Heart right ventricle (tissue), 16 donors: ENCODE results near the gene POLN. TPM values are rescaled to one million over a fixed set of nuclear protein-coding genes. Genes with fewer than 3 reads are reported as not detected.
A peak's percentile ranks its signal among the peaks of the same experiment; 100 is the strongest.

Experiments
- ATAC-seq, 8 donors: fragments of 200-7000 bp; cut with Tn5 transposase; one replicate each; pipeline ENCODE4 v1.9.1; 2020; ENCODE audit warnings: mild to moderate bottlenecking in 8 of 8, moderate library complexity in 8 of 8, moderate number of reproducible peaks in 1 of 8
- DNase-seq, 2 donors: peaks; one replicate each; pipeline ENCODE4 v3.0.0-alpha.2; 2020
- H3K27ac ChIP-seq, 10 donors: fragments of 200-600 bp; sonication (generic) in 2 of 10; one replicate each; pipeline versions ENCODE4 v1.5.0 to v1.8.0; 2020 to 2022; ENCODE audit warnings: mild to moderate bottlenecking in 3 of 10
- H3K27me3 ChIP-seq, 7 donors: fragments of 200-600 bp; one replicate each; pipeline ENCODE4 v1.8.0; 2021 to 2022; ENCODE audit warnings: mild to moderate bottlenecking in 2 of 7
- H3K36me3 ChIP-seq, 9 donors: fragments of 200-600 bp; sonication (generic) in 1 of 9; one replicate each; pipeline versions ENCODE4 v1.5.0 to v1.8.0; 2020 to 2022; ENCODE audit warnings: mild to moderate bottlenecking in 2 of 9
- H3K4me1 ChIP-seq, 9 donors: fragments of 200-600 bp; sonication (generic) in 1 of 9; one replicate each; pipeline versions ENCODE4 v1.5.0 to v1.8.0; 2020 to 2022; ENCODE audit warnings: mild to moderate bottlenecking in 4 of 9
- H3K4me3 ChIP-seq, 10 donors: fragments of 200-600 bp; sonication (generic) in 2 of 10; one replicate each; pipeline versions ENCODE4 v1.5.0 to v1.8.0; 2020 to 2022; ENCODE audit warnings: mild to moderate bottlenecking in 7 of 10, moderate library complexity in 2 of 10
- H3K9me3 ChIP-seq, 11 donors: fragments of 200-600 bp in 10 of 11; sonication (generic) in 2 of 11; one replicate each; pipeline versions ENCODE4 v1.5.0 to v1.8.0; 2013 to 2022; ENCODE audit warnings: mild to moderate bottlenecking in 2 of 11, control low read depth in 1 of 11, moderate library complexity in 1 of 11
- CTCF ChIP-seq, 9 donors: fragments of 200-600 bp; sonication (generic) in 2 of 9; IDR thresholded peaks; one replicate each; pipeline versions ENCODE4 v1.5.0 to v1.8.0; 2021 to 2022; ENCODE audit warnings: antibody characterized with exemption in 9 of 9, mild to moderate bottlenecking in 5 of 9, moderate library complexity in 1 of 9
- WGBS, 2 donors: extraction: QIAGEN DNeasy Blood & Tissue Kit; methylation state at CpG; one replicate each; pipeline ENCODE4 v1.1.7; 2013; ENCODE audit warnings: inconsistent platforms in 1 of 2; 5-methylcytosine and 5-hydroxymethylcytosine counted together
- intact Hi-C, 10 donors: fragments of 100-400 bp; cut with DNase I; formaldehyde crosslinking; loops; one replicate each; pipeline versions ENCODE4 v1.11.1 to v1.14.2; 2022
- polyA plus RNA-seq, 2 donors: library from polyadenylated mRNA; stranded (reverse); fragments of 200-250 nt; gene quantifications; one replicate each; pipeline ENCODE4 v1.2.3, GENCODE V29; 2013
- total RNA-seq, 10 donors: library from RNA; stranded (reverse); fragmentation: NEBNext Ultra II Directional in 3 of 10; extraction: Animal tissue kit (Norgen Biotek cat#: 25700) in 3 of 10; gene quantifications; one replicate each; pipeline versions ENCODE4 v1.2.1 to v1.2.4, GENCODE V29; 2021 to 2023
- donor health status: Arrhythmogenic right ventricular cardiomyopathy.
- donor health status: ischemic (EF 13 %, LVEDD 7.1; RV severe dilation, severe dysfunction).
- donor health status: healthy with polysubstance abuse.
- donor health status: DM: no; HTN: yes; CAD: no.
- donor health status: DM: no; HTN: no; CAD: no.
- donor health status: ischemic (EF 25% LVEDD 6.9; RV normal size, moderate dysfunction).
- donor health status: ischemic (EF 25% LVEDD 5.7; RV mildly dilated, moderate dysfunction).
- donor health status: healthy.
- donor health status: DM: yes; HTN: yes; CAD: no.
- donor health status: Ischemic cardiomyopathy.
- donor health status: ischemic (EF 35%, LVEDD 5.7; RV mildly dilated, moderate dysfunction).
- donor health status: nonischemic (EF 11% LVEDD 7.7; RV severe dilation, severe dysfunction).
- donor health status: DM: yes; HTN: yes; CAD: no.
- donor health status: PGD.
- donor health status: ischemic (EF 29% LVEDD 5.4; RV normal size, mild dysfunction).
- donor health status: nonischemic (EF 23%, LVEDD 6.1; RV moderate dilation, normal function).

Gene POLN
- total and polyA plus RNA-seq, 12 donors, result 0.97 to 3.1 (median 2.1) TPM

- peak in 1 of 9 donors; percentile 15 for TF ChIP-seq CTCF (IDR thresholded peaks at IDR 0.05)
- WGBS, 2 donors, result 51 to 55% methylated on average over 9 of the region's 9 CpGs
- Histone ChIP-seq H3K36me3 (peaks cover 0 to 12% (median 0%) of the 10 kb centered on the region in 9 donors), H3K4me3 (no peak overlapping the region), H3K27me3 (no peaks in the 10 kb centered on the region), H3K9me3 (peaks cover 0 to 50% (median 13%) of the 10 kb centered on the region in 11 donors), H3K27ac (no peak overlapping the region), H3K4me1 (no peaks in the 10 kb centered on the region)
- intact Hi-C loops, result no loop called here
- DNase-seq (no peak), ATAC-seq (no peak)
Measured at GRCh38 chr4:2186133-2186864, 55.6 kb downstream of the POLN start.

- Histone ChIP-seq H3K9me3 (peaks cover 0 to 42% (median 13%) of the 10 kb centered on the region in 11 donors), H3K4me3 (no peak overlapping the region), H3K4me1 (no peaks in the 10 kb centered on the region), H3K27ac (no peak overlapping the region), H3K36me3 (peaks cover 0 to 12% (median 0%) of the 10 kb centered on the region in 9 donors), H3K27me3 (no peaks in the 10 kb centered on the region)
- DNase-seq (no peak), ATAC-seq (no peak)
- intact Hi-C loops, result no loop called here
- no peak for TF ChIP-seq CTCF (IDR thresholded peaks at IDR 0.05)
Measured at GRCh38 chr4:2183394-2183793, 58.5 kb downstream of the POLN start.

GRCh38 chr4:2182994-2183393, 58.9 kb downstream of the POLN start:
- 94 to 95% methylated on average over 3 of the region's 3 CpGs for WGBS, 2 donors
- ATAC-seq, result no peak

GRCh38 chr4:2180410-2180809, 61.5 kb downstream of the POLN start:
- Histone ChIP-seq H3K4me3 (no peak overlapping the region), H3K27ac (no peak overlapping the region), H3K4me1 (no peaks in the 10 kb centered on the region), H3K9me3 (peaks cover 0 to 15% (median 0%) of the 10 kb centered on the region in 11 donors), H3K36me3 (no peaks in the 10 kb centered on the region), H3K27me3 (no peaks in the 10 kb centered on the region)
- DNase-seq (no peak), ATAC-seq (no peak)
- no peak for TF ChIP-seq CTCF (IDR thresholded peaks at IDR 0.05)
- WGBS, 2 donors, result 86 to 88% methylated on average over 2 of the region's 2 CpGs
- intact Hi-C loops, result no loop called here

More at GRCh38 chr4:2182994-2183393, 58.9 kb downstream of the POLN start:
- no peak overlapping the region for H3K27ac ChIP-seq
- DNase-seq, result no peak
- H3K36me3 ChIP-seq, result peaks cover 0 to 12% (median 0%) of the 10 kb centered on the region in 9 donors
- intact Hi-C loops, result no loop called here
- no peaks in the 10 kb centered on the region for H3K27me3 ChIP-seq
- no peak overlapping the region for H3K4me3 ChIP-seq
- peaks cover 0 to 38% (median 13%) of the 10 kb centered on the region in 11 donors for H3K9me3 ChIP-seq
- TF ChIP-seq CTCF (IDR thresholded peaks at IDR 0.05), result no peak
- H3K4me1 ChIP-seq, result no peaks in the 10 kb centered on the region
